Activated naive CD4-positive, alpha-beta T cell treated with anti-CD3 and anti-CD28 coated beads, Interleukin-2, amount 50 U/mL, for 72 hours (primary cell): Measurements from ENCODE around the gene SIX5. TPM values are rescaled to one million over a fixed set of nuclear protein-coding genes. Genes with fewer than 3 reads are reported as not detected.

Experiments
- ATAC-seq, 2 donors: fragments of 150-1000 bp; cut with Tn5 transposase; 2 replicates each; pipeline ENCODE4 v1.10.0; 2021; ENCODE audit warnings: mild to moderate bottlenecking in 2 of 2, moderate library complexity in 2 of 2
- DNase-seq, 2 donors: peaks; one replicate each; pipeline ENCODE4 v3.0.0; 2021 to 2022; ENCODE audit warnings: low spot score in 2 of 2
- H3K27ac Mint-ChIP-seq, 2 donors: one replicate each; pipeline ENCODE4 v1.8.0; 2022; ENCODE audit warnings: mild to moderate bottlenecking in 2 of 2, mixed read lengths in 2 of 2
- H3K36me3 Mint-ChIP-seq, 2 donors: one replicate each; pipeline ENCODE4 v1.8.0; 2022; ENCODE audit warnings: mixed read lengths in 2 of 2
- H3K9me3 Mint-ChIP-seq, 2 donors: one replicate each; pipeline ENCODE4 v1.8.0; 2022; ENCODE audit warnings: mixed read lengths in 2 of 2
- total RNA-seq, 2 donors: library from RNA; stranded (reverse); gene quantifications; one replicate each; pipeline ENCODE4 v1.2.3, GENCODE V29; 2022

The SIX5 gene
- total RNA-seq, 2 donors from 2014 or later = 2.7 to 4.3 TPM

DNA sequence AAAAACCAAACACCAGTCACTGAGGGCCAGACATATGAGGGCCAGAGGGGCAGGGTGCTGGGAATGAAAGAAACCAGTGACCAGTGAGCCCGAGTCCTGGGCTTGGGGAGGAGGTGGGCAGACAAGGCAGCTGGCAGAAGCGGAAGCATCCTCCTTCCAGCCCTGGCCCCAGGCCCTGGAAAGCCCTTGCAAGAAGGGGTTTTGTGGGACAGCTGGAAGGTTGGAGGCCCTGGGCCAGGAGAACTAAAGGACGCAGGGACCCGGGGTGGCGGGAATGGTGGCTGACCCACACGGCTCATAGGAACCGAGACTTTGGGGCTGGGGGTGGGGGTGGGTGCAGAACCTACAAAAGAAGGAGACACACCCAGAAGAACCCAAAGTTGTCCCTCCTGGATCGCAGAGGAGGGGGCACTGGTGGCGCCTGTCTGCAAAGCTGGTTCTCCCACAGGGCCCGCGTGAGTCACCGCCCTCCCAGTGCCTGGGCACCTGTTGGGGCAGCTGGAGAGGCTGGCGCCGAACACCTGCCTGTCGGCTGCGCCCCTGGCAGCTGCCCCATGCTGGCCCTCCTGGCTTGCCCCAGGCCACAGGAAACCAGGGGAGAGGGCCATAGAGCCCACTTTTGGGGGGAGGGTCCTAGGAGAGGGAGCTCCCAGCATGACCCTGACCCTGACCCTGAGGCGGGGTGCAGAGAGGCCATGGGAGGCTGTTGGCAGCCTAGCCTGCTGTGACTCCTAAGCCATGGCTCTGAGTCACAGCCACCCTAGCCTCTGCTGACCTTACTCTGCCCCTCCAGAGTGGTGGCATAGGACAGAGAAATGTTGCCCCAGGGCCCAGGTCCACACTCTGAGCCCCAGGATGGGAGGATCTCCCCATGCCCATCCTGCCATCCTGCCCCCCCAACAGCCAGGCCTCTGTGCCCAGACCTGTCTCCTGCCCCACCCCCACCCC lies 12.4 kb upstream of the SIX5 start:
- peaks cover 6 to 8% of the 10 kb centered on the region in 2 donors for H3K36me3 Mint-ChIP-seq

DNA sequence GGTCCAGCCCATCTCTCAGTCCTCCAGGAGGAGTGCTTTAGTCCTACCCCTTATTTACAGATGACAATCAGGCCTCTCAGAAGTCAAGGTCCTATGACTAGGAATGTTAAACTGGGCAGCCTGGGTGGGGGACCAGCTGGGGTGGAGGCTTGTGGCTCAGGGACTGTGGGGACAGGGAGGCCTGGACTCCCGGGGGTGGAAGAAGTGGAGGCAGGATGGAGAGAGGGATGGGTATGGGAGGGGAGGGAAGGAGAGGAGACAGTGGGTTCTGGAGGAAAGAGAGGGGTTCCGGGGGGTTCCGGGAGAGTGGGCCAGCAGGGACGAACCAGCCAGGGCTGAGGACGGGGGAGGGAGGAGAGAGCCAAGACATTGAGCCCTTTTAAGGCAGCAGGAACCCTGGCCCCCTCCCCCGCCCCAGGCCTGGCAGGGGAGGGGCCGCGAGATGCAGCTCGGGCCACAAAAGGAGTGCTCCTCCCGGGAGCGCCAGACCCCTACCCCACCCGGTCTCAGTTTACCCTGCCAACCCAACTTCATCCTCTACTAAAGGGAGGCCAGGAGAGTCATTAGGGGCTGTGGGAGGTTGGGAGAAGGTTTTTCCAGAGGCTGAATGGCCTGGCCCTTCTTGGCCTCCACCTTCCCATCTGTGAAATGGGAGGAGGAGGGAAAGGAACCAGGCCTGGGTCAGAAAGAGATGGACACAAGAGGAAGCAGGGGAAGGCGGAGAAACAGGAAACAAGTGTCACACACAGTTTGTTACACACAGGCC lies 11.6 kb upstream of the SIX5 start:
- Mint-ChIP-seq H3K36me3 (peaks cover 6 to 8% of the 10 kb centered on the region in 2 donors), H3K27ac (peak overlapping the region in 1 of 2 donors; percentile 46), H3K9me3 (no peaks in the 10 kb centered on the region)
- DNase-seq (no peak), ATAC-seq (no peak)

More for the DNA sequence above, 12.4 kb upstream of the SIX5 start:
- Mint-ChIP-seq H3K9me3 (no peaks in the 10 kb centered on the region), H3K27ac (no peak overlapping the region)
- ATAC-seq = no peak
- DNase-seq = no peak

DNA sequence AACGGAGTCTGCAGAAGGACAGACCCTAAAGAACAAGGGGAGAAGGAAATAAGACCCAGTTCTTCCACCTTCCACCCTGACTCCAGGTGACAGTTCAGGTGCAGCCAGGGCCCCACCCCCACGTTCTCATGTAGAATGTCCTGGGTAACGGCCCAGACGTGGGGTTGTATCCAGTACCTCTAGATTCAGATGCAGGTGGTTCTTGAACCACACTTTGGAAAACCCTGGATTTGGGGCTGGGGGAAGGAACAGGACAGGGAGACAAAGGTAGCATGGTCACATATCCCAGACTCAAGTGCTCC lies 11.0 kb upstream of the SIX5 start:
- DNase-seq = no peak
- no peak for ATAC-seq
- Mint-ChIP-seq H3K36me3 (peaks cover 6 to 8% of the 10 kb centered on the region in 2 donors), H3K9me3 (no peaks in the 10 kb centered on the region), H3K27ac (peak overlapping the region in 1 of 2 donors; percentile 46)

DNA sequence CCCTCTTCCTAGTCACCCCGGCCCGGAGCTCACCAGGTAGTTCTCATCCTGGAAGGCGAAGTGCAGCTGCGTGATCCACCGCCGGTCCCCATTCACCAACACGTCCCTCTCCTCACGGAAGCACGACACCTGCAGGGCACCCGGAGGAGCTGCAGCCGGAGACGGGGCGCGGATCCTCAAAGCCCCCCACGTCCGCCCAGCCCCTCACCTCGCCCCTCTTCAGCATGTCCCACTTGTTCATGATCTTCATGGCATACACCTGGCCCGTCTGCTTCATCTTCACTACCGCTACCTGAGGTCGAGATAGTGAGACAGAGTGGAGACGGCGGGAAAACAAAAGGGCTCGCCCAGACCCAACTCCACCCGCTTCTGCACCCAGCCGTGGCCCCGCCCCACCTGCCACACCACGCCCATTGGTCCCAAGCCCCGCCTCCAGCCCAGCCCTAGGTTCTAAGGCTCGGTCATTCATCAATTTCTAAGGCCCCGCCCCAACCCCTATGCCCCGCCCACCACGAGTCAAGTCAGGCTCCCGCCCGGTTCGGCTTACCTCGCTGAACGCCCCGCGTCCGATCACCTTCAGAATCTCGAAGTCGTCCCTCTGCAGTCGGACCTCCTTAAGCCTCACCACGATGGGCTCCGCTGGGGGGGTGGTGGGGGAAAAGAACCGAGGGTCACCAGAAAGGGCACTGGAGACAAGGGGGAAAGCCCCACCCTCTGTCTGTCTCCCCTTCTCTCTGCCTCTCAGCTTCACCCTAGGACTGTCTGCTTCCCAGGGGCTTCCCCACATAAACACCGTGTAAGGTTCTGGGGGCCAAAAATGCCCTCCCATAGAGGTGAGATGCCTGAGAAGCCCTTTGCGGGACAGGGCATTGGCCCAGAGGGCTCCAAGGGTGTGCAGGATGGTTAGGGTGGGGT lies 10.4 kb upstream of the SIX5 start:
- H3K27ac Mint-ChIP-seq = peak overlapping the region in 1 of 2 donors; percentile 46
- ATAC-seq (peak; percentile 80 to 96), DNase-seq (peak in 1 of 2 donors; percentile 97)
- peaks cover 6 to 8% of the 10 kb centered on the region in 2 donors for H3K36me3 Mint-ChIP-seq
- no peaks in the 10 kb centered on the region for H3K9me3 Mint-ChIP-seq

DNA sequence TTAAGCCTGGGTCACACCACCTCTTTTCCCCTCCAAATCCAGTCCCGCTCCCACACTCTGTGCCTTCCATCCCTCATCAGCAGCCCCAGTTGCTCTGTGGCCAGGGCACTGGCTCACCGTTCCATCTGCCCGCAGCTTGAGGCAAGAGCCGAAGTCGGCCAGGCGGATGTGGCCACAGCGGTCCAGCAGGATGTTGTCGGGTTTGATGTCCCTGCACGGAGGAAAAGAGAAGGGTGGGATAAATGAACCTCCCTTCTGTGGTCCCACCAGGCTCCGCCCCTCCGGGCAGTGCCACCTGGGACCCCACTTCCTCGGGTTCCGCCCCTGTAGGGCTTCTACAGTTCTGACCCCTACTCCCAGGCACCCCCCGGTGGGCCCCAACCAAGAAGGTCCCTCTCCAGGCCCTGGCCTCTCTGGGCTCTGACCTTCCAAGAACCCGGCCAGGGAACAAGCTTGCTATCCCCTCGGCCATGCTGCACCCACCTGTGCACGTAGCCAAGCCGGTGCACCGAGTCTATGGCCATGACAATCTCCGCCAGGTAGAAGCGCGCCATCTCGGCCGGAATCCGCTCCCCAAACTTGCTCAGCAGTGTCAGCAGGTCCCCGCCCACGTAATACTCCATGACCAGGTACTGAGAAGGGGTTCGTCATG lies 9.1 kb upstream of the SIX5 start:
- H3K27ac Mint-ChIP-seq = no peak overlapping the region
- DNase-seq (no peak), ATAC-seq (no peak)
- H3K9me3 Mint-ChIP-seq = no peaks in the 10 kb centered on the region
- peaks cover 6 to 8% of the 10 kb centered on the region in 2 donors for H3K36me3 Mint-ChIP-seq

DNA sequence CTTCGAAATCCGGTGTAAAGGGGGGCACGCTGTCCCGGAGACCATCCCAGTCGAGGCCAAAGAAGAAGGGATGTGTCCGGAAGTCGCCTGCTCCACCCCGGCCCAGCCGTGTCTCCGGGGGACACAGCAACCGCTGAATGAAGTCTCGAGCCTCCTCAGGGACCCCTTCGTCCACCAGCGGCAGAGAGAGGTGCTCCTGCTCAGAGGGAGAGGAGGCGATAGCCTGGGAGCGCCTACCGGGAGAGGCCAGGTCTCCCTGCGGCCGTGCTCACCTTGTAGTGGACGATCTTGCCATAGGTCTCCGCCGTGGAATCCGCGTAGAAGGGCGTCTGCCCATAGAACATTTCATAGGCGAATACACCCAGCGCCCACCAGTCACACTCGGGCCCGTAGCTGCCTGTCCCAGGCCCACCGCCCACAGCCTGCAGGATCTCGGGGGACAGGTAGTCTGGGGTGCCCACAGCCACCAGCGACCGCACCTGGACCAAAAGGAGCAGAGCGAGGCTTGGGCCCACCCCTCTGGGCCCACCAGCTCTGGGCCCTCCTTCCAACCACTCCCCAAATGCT lies 8.4 kb upstream of the SIX5 start:
- DNase-seq = no peak
- Mint-ChIP-seq H3K36me3 (peaks cover 6 to 8% of the 10 kb centered on the region in 2 donors), H3K9me3 (no peaks in the 10 kb centered on the region), H3K27ac (no peak overlapping the region)
- no peak for ATAC-seq

DNA sequence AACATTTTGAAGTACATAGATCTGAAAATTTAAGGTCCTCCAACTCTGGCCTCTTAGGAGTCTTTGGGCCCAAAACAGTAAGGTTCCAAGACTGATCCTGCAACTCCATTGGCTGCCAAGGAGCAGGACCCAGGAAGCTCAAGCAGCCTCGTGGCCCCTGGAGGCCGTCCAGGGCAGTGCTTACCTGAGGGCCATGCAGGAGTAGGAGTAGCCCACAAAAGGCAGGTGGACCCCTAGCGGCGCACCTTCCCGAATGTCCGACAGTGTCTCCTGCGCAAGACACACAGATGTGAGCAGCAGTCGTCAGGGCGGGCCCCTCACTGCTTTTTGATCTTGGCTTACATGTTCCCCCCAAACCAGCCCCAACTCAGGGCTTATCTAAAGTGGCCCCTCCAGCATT lies 5.7 kb upstream of the SIX5 start:
- no peak for ATAC-seq
- Mint-ChIP-seq H3K9me3 (no peaks in the 10 kb centered on the region), H3K36me3 (peaks cover 6 to 8% of the 10 kb centered on the region in 2 donors), H3K27ac (no peak overlapping the region)
- DNase-seq = no peak

DNA sequence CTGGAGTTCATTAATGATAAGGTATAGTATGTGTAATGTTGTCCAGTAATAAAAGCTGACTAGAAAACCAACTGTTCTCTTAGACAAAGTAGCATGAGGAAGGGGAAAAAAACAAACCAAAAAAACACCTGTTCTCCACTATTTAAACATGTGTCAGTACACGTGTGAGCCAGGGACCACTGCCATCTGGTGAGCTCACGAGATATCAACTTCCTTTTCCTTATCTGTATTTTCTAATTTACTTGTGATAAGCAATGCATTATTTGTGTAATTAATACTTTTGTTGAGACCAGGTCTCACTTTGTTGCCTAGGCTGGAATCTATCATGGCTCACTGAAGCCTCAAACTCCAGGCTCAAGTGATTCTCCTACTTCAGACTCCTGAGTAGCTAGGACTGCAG lies 4.3 kb upstream of the SIX5 start:
- Mint-ChIP-seq H3K9me3 (no peaks in the 10 kb centered on the region), H3K36me3 (peaks cover 0 to 8% of the 10 kb centered on the region in 2 donors), H3K27ac (no peak overlapping the region)
- DNase-seq (no peak), ATAC-seq (no peak)

DNA sequence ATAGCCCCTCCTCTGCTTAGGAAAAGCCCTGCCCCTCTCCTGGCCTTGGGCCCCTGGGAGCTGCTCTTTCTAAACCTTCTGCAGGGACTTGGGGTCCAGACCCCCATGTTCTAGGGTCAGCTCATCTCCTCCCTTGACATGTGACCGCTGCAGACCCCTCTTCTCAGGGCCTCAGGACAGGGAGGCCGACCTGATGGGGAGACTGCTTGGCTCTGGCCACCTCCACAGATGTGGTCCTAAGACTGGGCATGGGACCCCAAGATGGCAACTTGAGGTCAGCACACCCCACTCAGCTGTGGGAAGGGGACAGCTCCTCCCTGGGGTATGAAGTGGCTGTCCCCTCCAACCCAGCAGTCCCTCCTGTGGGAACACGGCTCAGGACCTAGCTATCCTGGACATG lies 3.9 kb upstream of the SIX5 start:
- Mint-ChIP-seq H3K27ac (no peak overlapping the region), H3K9me3 (no peaks in the 10 kb centered on the region), H3K36me3 (peaks cover 0 to 8% of the 10 kb centered on the region in 2 donors)
- ATAC-seq (no peak), DNase-seq (no peak)

DNA sequence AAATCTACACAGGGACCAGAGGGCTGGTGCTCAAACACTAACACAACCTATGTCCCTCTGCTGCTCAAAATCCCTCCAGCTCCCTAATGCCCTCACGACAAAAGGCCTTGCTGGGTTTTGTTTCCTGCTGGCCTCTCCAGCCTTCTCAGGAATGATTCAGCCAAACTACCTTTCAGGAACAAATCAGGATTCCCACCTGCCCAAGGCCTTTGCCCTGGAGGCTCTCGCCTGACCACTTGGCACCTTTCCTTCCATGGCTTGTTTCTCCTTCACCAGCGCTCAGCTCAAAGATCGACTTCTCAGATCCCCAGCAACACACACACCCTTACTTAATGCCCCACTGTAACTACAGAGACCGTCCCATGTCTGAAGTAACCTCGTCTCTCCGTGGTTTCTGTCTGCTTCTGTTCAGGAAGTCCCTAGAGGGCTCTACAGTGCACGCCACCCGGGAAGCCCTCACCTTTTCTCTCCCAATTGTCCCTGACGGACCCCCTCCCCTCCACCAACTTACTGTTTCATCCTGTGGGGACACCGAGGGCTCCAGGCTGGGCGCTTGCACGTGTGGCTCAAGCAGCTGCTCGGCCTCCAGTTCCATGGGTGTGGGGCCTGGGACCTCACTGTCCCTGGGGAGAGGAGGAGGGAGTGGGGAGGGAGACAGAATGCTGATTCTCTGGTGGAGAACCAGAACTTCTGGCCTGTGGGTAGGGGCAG lies 3.2 kb upstream of the SIX5 start:
- Mint-ChIP-seq H3K27ac (no peak overlapping the region), H3K9me3 (no peaks in the 10 kb centered on the region), H3K36me3 (peaks cover 0 to 7% of the 10 kb centered on the region in 2 donors)
- ATAC-seq (no peak), DNase-seq (no peak)

DNA sequence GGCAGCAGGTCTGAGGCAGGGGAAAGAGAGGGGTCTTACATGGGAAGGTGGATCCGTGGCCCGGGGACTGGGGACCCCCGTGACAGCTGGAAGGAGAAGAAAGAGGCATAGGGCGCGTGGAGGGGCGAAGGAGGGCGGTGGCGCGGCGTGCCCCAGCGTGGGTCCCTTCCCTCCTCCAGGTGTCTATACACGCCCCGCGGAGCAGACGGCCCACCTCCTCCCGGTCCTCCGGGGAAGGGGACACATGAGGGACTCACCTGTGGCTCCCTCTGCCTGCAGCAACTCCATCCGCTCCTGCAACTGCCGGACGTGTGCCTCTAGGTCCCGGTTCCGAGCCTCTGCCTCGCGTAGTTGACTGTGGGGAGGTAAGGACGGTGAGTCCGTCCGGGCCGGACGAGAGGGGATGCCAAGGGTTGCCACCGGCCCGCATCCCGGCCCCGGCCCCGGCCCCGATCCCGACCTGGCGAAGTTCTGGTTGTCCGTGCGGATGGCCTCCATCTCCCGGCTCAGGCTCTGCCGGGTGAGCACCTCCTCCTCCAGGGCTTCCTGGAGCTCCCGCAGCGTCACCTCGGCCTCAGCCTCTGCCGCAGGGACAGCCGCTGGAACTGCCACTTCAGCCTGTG lies 2.4 kb upstream of the SIX5 start:
- H3K36me3 Mint-ChIP-seq = no peaks in the 10 kb centered on the region
- H3K27ac Mint-ChIP-seq = no peak overlapping the region
- DNase-seq (no peak), ATAC-seq (no peak)
- H3K9me3 Mint-ChIP-seq = no peaks in the 10 kb centered on the region

DNA sequence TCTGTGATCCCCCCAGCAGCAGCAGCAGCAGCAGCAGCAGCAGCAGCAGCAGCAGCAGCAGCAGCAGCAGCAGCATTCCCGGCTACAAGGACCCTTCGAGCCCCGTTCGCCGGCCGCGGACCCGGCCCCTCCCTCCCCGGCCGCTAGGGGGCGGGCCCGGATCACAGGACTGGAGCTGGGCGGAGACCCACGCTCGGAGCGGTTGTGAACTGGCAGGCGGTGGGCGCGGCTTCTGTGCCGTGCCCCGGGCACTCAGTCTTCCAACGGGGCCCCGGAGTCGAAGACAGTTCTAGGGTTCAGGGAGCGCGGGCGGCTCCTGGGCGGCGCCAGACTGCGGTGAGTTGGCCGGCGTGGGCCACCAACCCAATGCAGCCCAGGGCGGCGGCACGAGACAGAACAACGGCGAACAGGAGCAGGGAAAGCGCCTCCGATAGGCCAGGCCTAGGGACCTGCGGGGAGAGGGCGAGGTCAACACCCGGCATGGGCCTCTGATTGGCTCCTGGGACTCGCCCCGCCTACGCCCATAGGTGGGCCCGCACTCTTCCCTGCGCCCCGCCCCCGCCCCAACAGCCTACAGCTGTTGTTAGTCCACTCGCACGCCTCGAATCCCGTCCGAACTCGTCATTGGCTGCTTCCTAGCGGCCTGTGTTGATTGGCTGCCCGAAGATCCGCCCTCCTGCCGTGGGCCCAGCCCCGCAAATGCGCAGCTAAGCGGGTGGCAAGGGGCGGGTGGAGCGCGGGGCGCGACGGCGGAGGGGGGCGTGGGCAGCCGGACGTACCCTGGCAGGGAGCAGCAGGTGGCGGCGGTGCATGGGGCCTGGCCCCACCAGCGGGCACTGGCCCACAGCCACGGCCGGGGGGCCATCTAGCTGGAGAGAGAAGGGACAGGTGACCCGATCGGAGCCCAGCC lies 1.4 kb upstream of the SIX5 start:
- H3K9me3 Mint-ChIP-seq = no peaks in the 10 kb centered on the region
- H3K27ac Mint-ChIP-seq = no peak overlapping the region
- DNase-seq (peak; percentile 86 to 94), ATAC-seq (peak; percentile 72 to 75)
- H3K36me3 Mint-ChIP-seq = no peaks in the 10 kb centered on the region

DNA sequence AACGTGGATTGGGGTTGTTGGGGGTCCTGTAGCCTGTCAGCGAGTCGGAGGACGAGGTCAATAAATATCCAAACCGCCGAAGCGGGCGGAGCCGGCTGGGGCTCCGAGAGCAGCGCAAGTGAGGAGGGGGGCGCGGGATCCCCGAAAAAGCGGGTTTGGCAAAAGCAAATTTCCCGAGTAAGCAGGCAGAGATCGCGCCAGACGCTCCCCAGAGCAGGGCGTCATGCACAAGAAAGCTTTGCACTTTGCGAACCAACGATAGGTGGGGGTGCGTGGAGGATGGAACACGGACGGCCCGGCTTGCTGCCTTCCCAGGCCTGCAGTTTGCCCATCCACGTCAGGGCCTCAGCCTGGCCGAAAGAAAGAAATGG lies 754 bp upstream of the SIX5 start:
- Mint-ChIP-seq H3K36me3 (no peaks in the 10 kb centered on the region), H3K27ac (peak overlapping the region; percentile 68 to 79), H3K9me3 (no peaks in the 10 kb centered on the region)
- DNase-seq = peak in 1 of 2 donors; percentile 65
- peak; percentile 15 to 35 for ATAC-seq

DNA sequence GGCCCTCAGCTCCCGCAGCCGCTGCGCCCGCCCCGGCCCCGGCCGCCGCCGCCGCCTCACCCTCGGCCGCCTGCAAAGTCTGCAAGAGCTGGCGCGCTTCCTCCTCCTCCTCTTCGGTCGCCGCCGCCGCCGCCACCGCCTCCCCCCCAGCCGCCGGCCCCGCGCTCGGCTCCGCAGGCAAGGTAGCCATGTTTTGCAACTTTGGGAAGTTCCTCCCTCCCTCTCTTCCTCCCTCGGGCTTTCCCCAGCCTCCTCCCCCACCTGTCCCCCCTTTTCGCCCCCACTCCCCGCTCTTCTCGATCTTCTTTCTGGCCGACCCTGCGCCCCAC lies 433 bp downstream of the SIX5 start:
- no peaks in the 10 kb centered on the region for H3K9me3 Mint-ChIP-seq
- H3K27ac Mint-ChIP-seq = no peak overlapping the region
- DNase-seq (peak in 1 of 2 donors; percentile 65), ATAC-seq (no peak)
- H3K36me3 Mint-ChIP-seq = no peaks in the 10 kb centered on the region
